GM21381 (cell line): ENCODE measurements around the gene TPH1.
"Not testable (repeated sequence)": the region's sequence is repeated elsewhere in the genome, so short reads cannot be mapped to it uniquely, and the experiment has no call there.

Experiments
- ATAC-seq: cut with Tn5 transposase; IDR thresholded peaks from one replicate; pipeline ENCODE4 v1.9.1; 2021; ENCODE audit warnings: mild to moderate bottlenecking, moderate library complexity; ENCODE audit not compliant: unreplicated experiment

TPH1 gene

GRCh38 chr11:18027475-18027874 is 18.6 kb downstream of the TPH1 start:
- no peak for ATAC-seq

- no peak for ATAC-seq
Measured at GRCh38 chr11:18022419-18022818, 23.6 kb downstream of the TPH1 start.

GRCh38 chr11:18019650-18020049 is 26.4 kb downstream of the TPH1 start:
- ATAC-seq, result no peak

GRCh38 chr11:18016789-18017188 is 29.3 kb downstream of the TPH1 start:
- no peak for ATAC-seq

GRCh38 chr11:18014876-18015275 is 31.2 kb downstream of the TPH1 start:
- ATAC-seq, result no peak

DNA sequence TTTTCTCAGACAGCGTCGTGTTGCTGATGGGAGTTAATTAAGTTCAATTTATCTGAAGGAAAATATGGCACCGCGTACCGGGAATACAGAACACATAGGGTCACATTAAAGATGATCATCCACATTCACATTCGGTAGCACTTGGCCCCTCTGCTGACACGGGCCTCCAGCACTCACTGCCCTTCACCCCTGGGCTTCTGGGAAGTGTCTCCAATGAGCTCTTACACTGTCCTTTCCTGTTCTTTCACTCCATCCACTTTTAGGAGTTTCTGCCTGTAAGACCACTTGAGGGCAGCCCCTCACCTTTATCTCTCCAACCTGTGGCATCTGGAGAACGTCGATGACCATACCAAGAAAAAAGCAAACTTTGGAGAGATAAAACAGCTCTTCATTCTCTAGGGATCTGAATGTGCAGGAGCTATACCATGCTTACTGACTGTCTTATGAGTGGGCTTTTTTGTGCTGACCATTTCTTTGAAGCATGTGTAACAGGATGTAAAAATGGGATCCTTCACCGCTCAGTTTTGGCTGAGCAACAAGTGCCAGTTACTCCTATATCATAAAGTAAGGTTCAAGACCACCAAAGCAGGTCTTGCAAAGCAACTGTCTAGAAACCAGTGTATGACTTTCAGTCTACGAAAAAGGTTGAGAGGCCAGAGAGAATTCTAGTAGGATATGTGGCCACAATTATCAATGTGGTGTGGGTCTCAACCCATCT is 32.1 kb downstream of the TPH1 start:
- ATAC-seq, result no peak

GRCh38 chr11:18012906-18013781 is 32.9 kb downstream of the TPH1 start, which contains the start of gene SERGEF:
Gene SERGEF (minus strand): TSS chr11:18013047. CDS start chr11:18013010, 37 bp downstream.
- ATAC-seq, result peak; percentile 95

DNA sequence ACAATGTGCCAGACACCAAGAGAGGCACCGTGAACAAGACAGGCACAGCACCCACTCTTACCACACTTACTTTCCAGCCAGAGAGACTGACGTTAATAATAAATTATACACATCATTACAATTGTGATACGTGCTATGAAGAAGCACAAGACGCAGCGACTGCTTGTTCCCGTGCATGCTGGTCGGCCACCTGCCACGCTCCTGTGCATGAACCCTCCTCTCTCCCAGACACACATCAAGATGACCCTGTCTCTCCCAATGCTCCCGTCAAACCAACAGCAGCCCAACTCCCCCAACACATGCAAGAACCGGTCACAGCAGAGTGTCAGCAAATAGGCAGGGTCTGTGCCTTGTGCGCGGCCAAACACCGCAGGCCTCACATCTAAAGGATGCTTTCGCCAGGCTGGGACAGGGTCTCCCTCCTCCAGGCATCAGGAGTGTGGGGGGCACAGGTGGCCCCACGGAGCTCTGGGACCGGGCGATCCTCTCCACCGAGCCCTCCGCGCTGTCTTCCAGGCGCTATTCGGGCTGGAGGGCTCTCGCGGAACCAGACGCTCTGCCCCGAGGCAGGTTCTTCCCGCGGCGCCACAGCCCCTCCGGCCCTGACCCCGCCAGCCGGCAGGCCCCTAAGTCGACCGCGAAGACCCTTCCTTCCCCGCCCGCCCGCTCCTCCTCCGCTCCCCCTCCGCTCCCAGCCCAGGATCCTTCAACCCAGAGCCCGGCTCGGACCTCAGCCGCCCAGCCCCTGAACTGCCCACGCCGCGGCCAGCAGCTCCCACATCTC is 33.8 kb downstream of the TPH1 start:
- ATAC-seq, result no peak

DNA sequence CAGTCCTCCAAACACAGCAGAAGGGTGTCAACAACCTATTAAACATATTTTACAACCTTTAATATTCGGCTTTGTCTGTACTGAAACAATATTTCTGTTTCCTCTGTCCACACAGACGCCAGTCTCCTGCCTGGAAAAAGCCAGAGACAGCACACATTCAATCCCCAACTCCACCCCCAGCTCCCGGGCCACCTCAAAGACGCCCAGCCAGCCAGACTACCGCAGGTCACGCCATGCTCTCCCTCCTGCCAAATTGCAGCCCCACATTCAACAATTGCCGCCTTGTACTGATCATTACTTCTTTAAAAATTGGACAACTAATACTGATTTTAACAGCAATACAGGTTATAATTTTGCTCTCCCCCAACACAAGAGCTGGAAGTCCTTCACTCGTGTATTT is 34.4 kb downstream of the TPH1 start:
- no peak for ATAC-seq

- ATAC-seq, result no peak
Measured at GRCh38 chr11:18010977-18011586, 35.0 kb downstream of the TPH1 start.

DNA sequence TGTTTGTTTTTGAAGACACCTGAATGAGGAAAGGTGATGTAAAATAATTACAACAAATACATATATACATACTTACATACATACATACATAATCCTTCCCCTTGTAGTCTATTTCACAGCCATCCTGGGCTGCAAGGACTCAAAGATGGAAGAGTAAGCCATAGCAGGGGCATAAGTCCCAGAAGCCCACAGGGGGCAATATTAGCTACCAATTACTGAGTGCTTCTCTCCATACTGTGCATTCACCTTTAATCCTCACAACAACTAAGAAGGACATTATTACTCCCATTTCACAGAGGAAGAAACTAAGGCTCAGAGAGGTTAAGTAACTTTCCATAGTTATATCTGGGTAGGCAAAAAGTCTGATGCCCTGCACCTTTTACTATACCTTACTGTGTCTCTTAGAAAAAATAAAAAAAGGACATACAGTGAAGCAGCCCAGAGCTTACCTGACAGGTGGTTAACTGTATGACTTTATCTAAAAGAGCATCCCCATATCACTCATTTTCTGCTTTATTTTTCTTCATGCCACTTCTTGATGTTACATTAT is 35.9 kb downstream of the TPH1 start:
- ATAC-seq, result no peak

DNA sequence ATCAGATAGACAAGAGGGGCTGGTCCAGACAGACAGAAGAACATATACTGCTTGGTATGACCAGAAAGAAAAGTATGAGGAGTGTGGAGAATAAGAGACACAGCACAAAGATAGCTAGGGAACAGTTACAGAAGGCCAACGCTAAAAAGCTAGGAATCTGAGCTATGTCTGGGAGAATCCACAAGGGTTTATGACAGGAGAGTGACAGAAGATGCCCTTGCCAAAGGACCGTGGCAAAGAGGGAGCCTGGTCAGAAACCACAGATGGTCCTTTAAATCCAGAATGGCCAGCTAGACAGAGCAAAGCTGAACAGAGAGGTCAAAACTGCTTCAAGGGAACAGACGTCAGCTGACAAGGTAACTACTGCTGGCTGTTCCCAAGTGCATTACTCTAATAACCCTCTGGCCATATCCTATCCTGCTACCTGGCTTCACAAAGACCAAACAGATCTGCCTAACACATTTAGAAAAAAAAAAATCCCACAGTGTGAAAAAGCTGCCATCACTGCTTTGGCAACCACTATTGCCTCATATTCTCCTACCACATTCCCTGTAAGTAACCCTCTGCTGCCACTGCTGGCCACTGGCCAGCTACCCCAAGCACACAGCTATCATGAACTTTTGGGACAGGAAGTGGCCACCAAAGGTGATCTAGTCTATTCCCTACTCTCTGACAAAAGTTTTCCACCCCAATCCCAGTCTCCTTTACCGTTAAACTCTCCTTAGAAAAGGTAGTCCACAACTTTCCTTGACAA is 40.5 kb downstream of the TPH1 start:
- ATAC-seq, result no peak

DNA sequence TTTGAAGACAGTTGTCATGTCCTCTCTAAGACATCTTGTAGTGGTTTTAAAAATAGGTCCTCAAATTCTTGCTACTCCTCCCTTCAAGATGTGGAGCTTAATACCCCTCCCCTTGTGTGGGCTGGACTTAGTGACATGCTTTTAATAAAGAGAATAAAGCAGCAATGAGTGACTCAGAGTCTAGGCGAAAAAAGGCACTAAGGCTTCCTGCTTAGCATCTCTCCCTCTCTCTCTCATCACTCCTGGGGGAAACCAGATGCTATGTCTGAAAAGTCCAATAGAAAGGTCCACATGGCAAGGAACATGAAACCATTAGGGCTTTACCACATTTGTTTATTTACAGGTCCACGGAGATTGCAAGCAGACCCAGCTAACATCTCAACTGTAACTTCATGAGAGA is 44.9 kb downstream of the TPH1 start:
- no peak for ATAC-seq

GRCh38 chr11:18000760-18001159 is 45.3 kb downstream of the TPH1 start:
- peak; percentile 77 for ATAC-seq

GRCh38 chr11:18000128-18000527 is 45.9 kb downstream of the TPH1 start:
- not testable (repeated sequence) for ATAC-seq
